HUES48 (cell line): ENCODE data around the gene FAM118A.
"Not testable (repeated sequence)": the region's sequence is repeated elsewhere in the genome, so short reads cannot be mapped to it uniquely, and the experiment has no call there.

ENCODE experiments used
- H3K27ac ChIP-seq: one replicate; pipeline ENCODE4 v1.7.0; 2013; ENCODE audit warnings: low read depth, low read length, inconsistent platforms
- H3K27me3 ChIP-seq: 2 replicates; pipeline ENCODE4 v1.6.1; 2013; ENCODE audit warnings: mild to moderate bottlenecking, low read length; ENCODE audit not compliant: control insufficient read depth, insufficient read depth
- H3K36me3 ChIP-seq: 2 replicates; pipeline ENCODE4 v1.6.1; 2013; ENCODE audit warnings: low read length; ENCODE audit not compliant: control insufficient read depth, insufficient read depth
- H3K4me1 ChIP-seq: 2 replicates; pipeline ENCODE4 v1.6.1; 2013; ENCODE audit warnings: mild to moderate bottlenecking, low read length; ENCODE audit not compliant: control insufficient read depth, insufficient read depth
- H3K4me3 ChIP-seq: 2 replicates; pipeline ENCODE4 v1.5.1; 2013; ENCODE audit warnings: mild to moderate bottlenecking, low read depth, low read length
- H3K9ac ChIP-seq: 2 replicates; pipeline ENCODE4 v1.6.1; 2013; ENCODE audit warnings: mild to moderate bottlenecking, low read depth, low read length, moderate library complexity
- H3K9me3 ChIP-seq: 2 replicates; pipeline ENCODE4 v1.6.1; 2013; ENCODE audit warnings: low read length; ENCODE audit not compliant: control insufficient read depth, insufficient read depth

Gene FAM118A

GRCh38 chr22:45349916-45350315 lies 40.2 kb downstream of the FAM118A start:
- H3K4me3 ChIP-seq: no peak overlapping the region
- no peaks in the 10 kb centered on the region for H3K27me3 ChIP-seq
- no peak overlapping the region for H3K27ac ChIP-seq
- no peaks in the 10 kb centered on the region for H3K9me3 ChIP-seq
- H3K9ac ChIP-seq: no peak overlapping the region
- no peaks in the 10 kb centered on the region for H3K4me1 ChIP-seq
- no peaks in the 10 kb centered on the region for H3K36me3 ChIP-seq

GRCh38 chr22:45351956-45352355 lies 42.2 kb downstream of the FAM118A start:
- no peak overlapping the region for H3K4me3 ChIP-seq
- no peaks in the 10 kb centered on the region for H3K4me1 ChIP-seq
- H3K36me3 ChIP-seq: no peaks in the 10 kb centered on the region
- no peak overlapping the region for H3K9ac ChIP-seq
- H3K27me3 ChIP-seq: no peaks in the 10 kb centered on the region
- H3K27ac ChIP-seq: no peak overlapping the region
- no peaks in the 10 kb centered on the region for H3K9me3 ChIP-seq

- H3K4me3 ChIP-seq, H3K27ac ChIP-seq, H3K9me3 ChIP-seq, H3K4me1 ChIP-seq, H3K27me3 ChIP-seq, H3K36me3 ChIP-seq, H3K9ac ChIP-seq: not testable (repeated sequence)
Observed at GRCh38 chr22:45352757-45353156, 43.0 kb downstream of the FAM118A start.

GRCh38 chr22:45353786-45354185 lies 44.1 kb downstream of the FAM118A start:
- no peaks in the 10 kb centered on the region for H3K4me1 ChIP-seq
- no peak overlapping the region for H3K4me3 ChIP-seq
- H3K9ac ChIP-seq: no peak overlapping the region
- H3K9me3 ChIP-seq: no peaks in the 10 kb centered on the region
- H3K27me3 ChIP-seq: no peaks in the 10 kb centered on the region
- H3K27ac ChIP-seq: no peak overlapping the region
- no peaks in the 10 kb centered on the region for H3K36me3 ChIP-seq

GRCh38 chr22:45357490-45357889 lies 47.8 kb downstream of the FAM118A start:
- Histone ChIP-seq H3K36me3 (no peaks in the 10 kb centered on the region), H3K27ac (no peak overlapping the region), H3K27me3 (no peaks in the 10 kb centered on the region), H3K9me3 (no peaks in the 10 kb centered on the region), H3K9ac (no peak overlapping the region), H3K4me1 (no peaks in the 10 kb centered on the region), H3K4me3 (no peak overlapping the region)

- Histone ChIP-seq H3K36me3 (no peaks in the 10 kb centered on the region), H3K27me3 (no peaks in the 10 kb centered on the region), H3K27ac (no peak overlapping the region), H3K4me1 (no peaks in the 10 kb centered on the region), H3K9ac (no peak overlapping the region), H3K9me3 (no peaks in the 10 kb centered on the region), H3K4me3 (no peak overlapping the region)
Observed at GRCh38 chr22:45358127-45358526, 48.4 kb downstream of the FAM118A start.

GRCh38 chr22:45359627-45360026 lies 49.9 kb downstream of the FAM118A start:
- Histone ChIP-seq H3K9ac (no peak overlapping the region), H3K27ac (no peak overlapping the region), H3K27me3 (no peaks in the 10 kb centered on the region), H3K36me3 (no peaks in the 10 kb centered on the region), H3K9me3 (no peaks in the 10 kb centered on the region), H3K4me1 (no peaks in the 10 kb centered on the region), H3K4me3 (no peak overlapping the region)

GRCh38 chr22:45366713-45367112 lies 57.0 kb downstream of the FAM118A start:
- Histone ChIP-seq H3K36me3 (no peaks in the 10 kb centered on the region), H3K4me3 (no peak overlapping the region), H3K4me1 (no peaks in the 10 kb centered on the region), H3K27me3 (no peaks in the 10 kb centered on the region), H3K27ac (no peak overlapping the region), H3K9ac (no peak overlapping the region), H3K9me3 (no peaks in the 10 kb centered on the region)

- not testable (repeated sequence) for H3K9me3 ChIP-seq
Observed at GRCh38 chr22:45373592-45373991, 63.9 kb downstream of the FAM118A start.

GRCh38 chr22:45376009-45376408 lies 66.3 kb downstream of the FAM118A start:
- no peak overlapping the region for H3K27ac ChIP-seq
- no peaks in the 10 kb centered on the region for H3K27me3 ChIP-seq
- H3K9ac ChIP-seq: no peak overlapping the region
- H3K36me3 ChIP-seq: no peaks in the 10 kb centered on the region
- no peaks in the 10 kb centered on the region for H3K9me3 ChIP-seq
- no peaks in the 10 kb centered on the region for H3K4me1 ChIP-seq
- no peak overlapping the region for H3K4me3 ChIP-seq

More at GRCh38 chr22:45373592-45373991, 63.9 kb downstream of the FAM118A start:
- H3K27me3 ChIP-seq, H3K4me3 ChIP-seq, H3K9ac ChIP-seq, H3K27ac ChIP-seq, H3K4me1 ChIP-seq, H3K36me3 ChIP-seq: not testable (repeated sequence)

- H3K4me3 ChIP-seq: no peak overlapping the region
- H3K9me3 ChIP-seq: no peaks in the 10 kb centered on the region
- no peaks in the 10 kb centered on the region for H3K27me3 ChIP-seq
- no peaks in the 10 kb centered on the region for H3K36me3 ChIP-seq
- H3K9ac ChIP-seq: no peak overlapping the region
- no peak overlapping the region for H3K27ac ChIP-seq
- H3K4me1 ChIP-seq: no peaks in the 10 kb centered on the region
Observed at GRCh38 chr22:45376703-45377102, 67.0 kb downstream of the FAM118A start.

GRCh38 chr22:45381348-45381747 lies 71.6 kb downstream of the FAM118A start:
- no peaks in the 10 kb centered on the region for H3K9me3 ChIP-seq
- no peak overlapping the region for H3K27ac ChIP-seq
- H3K9ac ChIP-seq: no peak overlapping the region
- H3K4me3 ChIP-seq: no peak overlapping the region
- H3K4me1 ChIP-seq: no peaks in the 10 kb centered on the region
- no peaks in the 10 kb centered on the region for H3K36me3 ChIP-seq
- no peaks in the 10 kb centered on the region for H3K27me3 ChIP-seq
